Measurements from ENCODE around the gene MED17. TPM values are rescaled to one million over a fixed set of nuclear protein-coding genes. Genes with fewer than 3 reads are reported as not detected.

MED17 gene
- total and polyA plus RNA-seq, 10 of the 15 experiments (the other 5 are each of a cell fraction or from before 2014, with no cell fraction given): 7.3 to 38.7 (median 28.3) TPM

- ChIA-PET SMC1A (ENCODE audit: uncharacterized antibody, unreplicated experiment) (interaction anchor here (1.2 to 7.8 kb wide), 7 partner anchors 9 to 79 kb away, joined by 3 to 74 read pairs (median 6); partner anchors contain the start of genes CEP295 and MED17), POLR2A (interaction anchor here (0.6 to 6.4 kb wide), 22 partner anchors 8 to 850 kb away, joined by 3 to 85 read pairs (median 3); partner anchors contain the start of genes CEP295 and MED17), RAD21 (ENCODE audit: unreplicated experiment) (interaction anchor here (0.7 to 4.1 kb wide), 9 partner anchors 11 to 651 kb away, joined by 3 to 40 read pairs (median 8); partner anchors contain the start of genes CEP295 and MED17), CTCF (interaction anchor here (1.1 to 4.5 kb wide), 5 partner anchors 10 to 88 kb away, joined by 3 to 36 read pairs (median 5); partner anchors contain the start of genes CEP295 and MED17)
- H3K4me1 ChIP-seq (ENCODE audit: control insufficient read depth, insufficient read depth, low read length): no peaks in the 10 kb centered on the region; the same call in none of the 2 replicates
- H3K79me2 ChIP-seq (ENCODE audit: control insufficient read depth, insufficient read depth, low read length): peaks cover 78% of the 10 kb centered on the region
- peaks cover 0 to 13% of the 10 kb centered on the region in 2 experiments for H3K36me3 ChIP-seq (ENCODE audit: control insufficient read depth in 2 of 2, insufficient read depth in 2 of 2, low read length in 1 of 2)
- no peaks in the 10 kb centered on the region for H4K20me1 ChIP-seq (ENCODE audit: control insufficient read depth, insufficient read depth)
- BruUV-seq (replicated peaks): no TSS peak
- H3K27me3 ChIP-seq (replicated peaks in 1 of 2; ENCODE audit: control insufficient read depth in 2 of 2, insufficient read depth in 2 of 2, low read length in 1 of 2): no peaks in the 10 kb centered on the region
- FAIRE-seq (no peak), ATAC-seq (peak; percentile 74), DNase-seq (ENCODE audit: low read depth, low spot score) (no peak)
- intact Hi-C loops (cut with micrococcal nuclease; ENCODE audit: unreplicated experiment) (loop anchor here (1.0 to 5.0 kb wide), 2 partner anchors 44 to 198 kb away; partner anchors contain the start of genes MED17 and SMCO4), in situ Hi-C loops (cut with MboI) (no loop called here)
- 2% methylated on average over 20 of the region's 20 CpGs for WGBS (ENCODE audit: insufficient coverage, insufficient replicate concordance, low lambda C conversion rate, missing lambda C conversion rate)
- peak overlapping the region; percentile 91 for H3K27ac ChIP-seq (ENCODE audit: control insufficient read depth, insufficient read depth)
- H3K4me3 ChIP-seq: peak overlapping the region; percentile 76
- peak overlapping the region; percentile 28; the same call in 1 of the 2 replicates for H3K4me2 ChIP-seq (ENCODE audit: control insufficient read depth, insufficient read depth)
- peak overlapping the region; percentile 100 for H3K9ac ChIP-seq (ENCODE audit: control insufficient read depth, insufficient read depth, low read length)
- no peaks in the 10 kb centered on the region for H3K9me3 ChIP-seq (replicated peaks; ENCODE audit: control insufficient read depth, insufficient read depth, low read length)
- H2AFZ ChIP-seq (ENCODE audit: control insufficient read depth, low read depth, low read length): peak overlapping the region; percentile 21; the same call in 1 of the 2 replicates
- TF ChIP-seq MXI1 (IDR thresholded peaks at IDR 0.05; ENCODE audit: low read depth, low read length) (peak; percentile 97), CREB1 (IDR thresholded peaks at IDR 0.05; ENCODE audit: low read depth) (no peak), NFIC (IDR thresholded peaks at IDR 0.05; ENCODE audit: low read depth, low read length) (peak; percentile 25; the same call in 1 of the 2 replicates), USF1 (IDR thresholded peaks at IDR 0.05; ENCODE audit: borderline replicate concordance, extremely low read length, insufficient read depth, low read depth, low read length) (peak; percentile 60), MAX (IDR thresholded peaks at IDR 0.05; ENCODE audit: low read depth, low read length) (peak; percentile 83), ZNF207 (IDR thresholded peaks at IDR 0.05; ENCODE audit: borderline replicate concordance) (no peak), EGR1 (IDR thresholded peaks at IDR 0.05; ENCODE audit: borderline replicate concordance in 1 of 2, low read depth in 2 of 2, low read length in 2 of 2) (0 out of 3 replicates have a peak, but pooled peaks of 1 of the 2 experiments have one; percentile 5), RAD51 (IDR thresholded peaks at IDR 0.05) (peak; percentile 83), DPF2 (IDR thresholded peaks at IDR 0.05) (no peak; the same call in 1 of the 2 replicates), JUNB (IDR thresholded peaks at IDR 0.05) (no peak), ZBED1 (IDR thresholded peaks at IDR 0.05; ENCODE audit: borderline replicate concordance) (no peak), STAT3 (IDR thresholded peaks at IDR 0.05; ENCODE audit: low read depth, low read length) (no peak), RUNX3 (IDR thresholded peaks at IDR 0.05; ENCODE audit: low read length) (peak; percentile 17; the same call in 1 of the 2 replicates), FOXM1 (IDR thresholded peaks at IDR 0.05; ENCODE audit: low read depth, low read length) (0 out of 2 replicates have a peak, but pooled peaks have one; percentile 60), SPI1 (IDR thresholded peaks at IDR 0.05; ENCODE audit: borderline replicate concordance, insufficient read depth, low read depth, low read length) (no peak), NKRF (conservative IDR thresholded peaks at IDR 0.05) (peak; percentile 82), SMARCA5 (IDR thresholded peaks at IDR 0.05) (0 out of 2 replicates have a peak, but pooled peaks have one; percentile 61), PBX3 (IDR thresholded peaks at IDR 0.05; ENCODE audit: insufficient replicate concordance, low read depth, low read length) (no peak)
- TF ChIP-seq, protein P1, sequence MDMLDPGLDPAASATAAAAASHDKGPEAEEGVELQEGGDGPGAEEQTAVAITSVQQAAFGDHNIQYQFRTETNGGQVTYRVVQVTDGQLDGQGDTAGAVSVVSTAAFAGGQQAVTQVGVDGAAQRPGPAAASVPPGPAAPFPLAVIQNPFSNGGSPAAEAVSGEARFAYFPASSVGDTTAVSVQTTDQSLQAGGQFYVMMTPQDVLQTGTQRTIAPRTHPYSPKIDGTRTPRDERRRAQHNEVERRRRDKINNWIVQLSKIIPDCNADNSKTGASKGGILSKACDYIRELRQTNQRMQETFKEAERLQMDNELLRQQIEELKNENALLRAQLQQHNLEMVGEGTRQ (IDR thresholded peaks at IDR 0.05; ENCODE audit: borderline replicate concordance, low read depth, low read length): peak; percentile 61
Observed at GRCh38 chr11:93740730-93741093, 43.4 kb upstream of the MED17 start.

All from GM12878 (cell line).